Middle frontal gyrus (tissue), 1 donor: ENCODE data around the gene LRP1B.
"Not testable (repeated sequence)": the region's sequence is repeated elsewhere in the genome, so short reads cannot be mapped to it uniquely, and the experiment has no call there.

Experiments
- DNase-seq: peaks from one replicate; pipeline ENCODE4 v3.0.0-alpha.2; 2015; ENCODE audit warnings: low spot score; ENCODE audit errors: extremely low spot score

LRP1B gene

DNA sequence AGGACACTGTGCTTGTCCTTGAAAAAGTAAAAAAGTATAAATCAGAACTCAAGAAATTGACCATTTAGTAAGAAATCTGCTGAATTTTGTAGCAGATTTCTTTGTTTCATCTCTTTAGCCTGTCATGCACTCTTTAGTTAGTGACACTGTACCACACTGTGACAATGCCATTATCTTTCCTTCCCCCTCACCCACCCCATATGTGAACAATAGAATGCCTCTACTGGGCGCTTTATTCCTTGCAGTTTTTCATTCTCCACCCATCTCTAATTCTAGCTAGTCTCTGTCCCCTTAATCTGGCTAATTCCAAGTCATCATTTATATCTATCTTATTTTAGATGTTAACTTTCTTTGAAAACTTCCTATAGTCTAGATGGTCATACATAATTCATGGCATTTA lies 241.0 kb downstream of the LRP1B start:
- no peak for DNase-seq

DNA sequence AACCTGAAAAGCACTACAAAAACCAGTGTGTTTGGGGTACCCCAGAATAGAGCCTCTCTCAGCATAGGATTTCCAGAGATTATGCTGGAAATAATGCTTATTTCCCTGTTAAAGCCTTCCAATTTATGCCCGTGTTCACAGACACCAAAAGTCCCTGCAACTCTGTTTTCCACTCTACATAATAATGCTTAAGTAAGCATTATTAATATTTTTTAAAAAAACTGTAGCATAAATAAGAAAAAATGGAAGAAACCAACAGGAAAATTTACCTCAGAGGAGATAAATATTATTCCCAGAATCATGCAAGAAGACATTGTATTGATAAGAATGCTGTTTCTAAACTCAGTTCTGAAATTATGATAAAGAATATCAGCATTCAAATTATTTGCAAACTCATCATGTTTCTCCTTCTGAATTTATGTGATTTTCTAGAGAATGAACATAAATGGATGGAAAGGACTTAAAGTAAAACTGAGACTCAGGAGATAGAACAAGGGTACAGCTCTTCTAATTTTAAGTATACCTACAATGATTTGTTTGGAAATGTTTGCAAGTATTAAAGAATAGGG lies 241.7 kb downstream of the LRP1B start:
- DNase-seq, result no peak

DNA sequence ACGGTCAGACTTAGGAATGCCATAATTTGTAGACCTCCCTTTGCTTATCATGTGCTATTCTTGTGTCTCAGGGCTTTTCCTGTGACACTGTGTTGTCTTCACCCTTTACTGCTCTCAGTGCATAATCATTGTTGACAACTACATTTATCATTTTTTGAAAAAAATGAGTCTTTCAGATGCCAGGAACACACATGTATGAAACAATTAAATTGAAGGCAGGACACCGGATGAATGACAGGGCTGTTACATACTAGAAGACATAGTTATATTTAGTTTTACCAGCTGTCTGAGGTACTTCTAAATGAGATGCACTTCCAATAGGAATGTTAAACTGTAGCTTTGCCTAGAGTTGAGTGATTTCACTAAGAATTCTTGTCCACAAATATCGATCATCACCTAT lies 243.5 kb downstream of the LRP1B start:
- no peak for DNase-seq

DNA sequence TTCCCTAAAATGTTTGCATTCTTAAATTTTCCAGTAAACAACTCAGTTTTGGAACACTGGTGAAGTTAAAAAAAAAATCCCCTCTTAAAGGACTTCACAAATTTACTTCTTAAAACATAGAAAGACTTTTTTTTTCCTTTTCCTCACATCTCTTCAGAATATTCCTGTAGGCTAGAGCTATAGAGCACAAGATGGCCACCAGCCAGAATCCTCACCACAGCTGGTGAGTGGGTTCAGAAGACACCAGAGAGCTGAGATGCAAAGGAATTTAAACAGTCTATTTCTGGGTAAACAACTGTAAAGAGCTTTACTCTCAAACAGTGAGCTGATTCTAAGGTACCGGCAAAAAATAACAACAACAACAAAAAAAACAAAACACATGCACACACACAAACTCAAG lies 252.8 kb downstream of the LRP1B start:
- peak; percentile 71 for DNase-seq

DNA sequence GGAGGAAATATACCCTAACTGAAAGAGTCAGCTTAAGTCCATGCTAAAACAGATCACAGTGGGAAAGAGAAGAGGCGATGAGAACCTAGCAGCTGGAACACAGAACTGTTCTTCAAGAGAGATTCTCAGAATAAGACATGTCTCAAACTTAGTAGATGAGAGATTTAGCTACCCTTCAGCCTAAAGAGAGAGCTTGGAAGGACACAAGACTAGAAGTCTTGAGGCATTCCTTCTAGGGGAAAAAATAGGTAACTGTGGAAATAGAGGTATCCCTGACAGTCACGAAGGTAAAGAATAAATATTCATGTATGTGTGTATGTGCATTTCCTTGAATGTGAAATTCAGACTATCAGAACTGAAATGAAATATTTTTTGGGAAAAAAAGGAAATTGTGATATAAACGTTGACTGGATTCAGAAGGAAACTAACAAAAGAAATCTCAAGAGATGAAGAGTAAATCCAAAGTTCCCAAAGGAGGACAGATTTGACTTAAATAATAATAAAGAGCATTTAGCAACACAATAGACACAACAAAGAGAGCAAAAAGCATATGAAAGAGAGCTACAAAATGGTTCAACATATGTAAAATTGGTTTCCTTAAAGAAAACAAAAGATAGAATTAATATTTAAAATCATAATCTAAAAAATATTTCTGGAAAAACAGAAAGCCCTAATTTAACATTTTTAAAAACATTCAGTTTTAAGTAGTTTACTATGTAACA lies 258.7 kb downstream of the LRP1B start:
- DNase-seq, result no peak

DNA sequence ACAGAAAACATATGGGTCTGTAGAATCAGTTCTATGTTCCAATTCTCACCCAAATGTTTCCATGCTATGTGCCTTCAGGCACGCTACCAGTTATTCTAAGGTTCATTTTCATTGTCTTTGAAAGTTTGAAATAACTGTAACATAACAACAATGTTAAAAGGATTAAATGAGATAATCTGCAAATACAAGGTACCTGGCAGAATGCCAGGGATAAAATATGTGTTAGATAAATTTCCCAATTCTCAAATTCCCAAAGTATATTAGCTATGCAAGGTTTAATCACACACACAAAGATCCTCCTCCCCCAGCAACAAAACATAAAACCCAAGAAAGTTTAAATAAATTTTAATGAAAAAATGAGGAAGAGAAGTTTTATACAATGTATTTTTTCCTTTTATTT lies 261.2 kb downstream of the LRP1B start:
- no peak for DNase-seq

DNA sequence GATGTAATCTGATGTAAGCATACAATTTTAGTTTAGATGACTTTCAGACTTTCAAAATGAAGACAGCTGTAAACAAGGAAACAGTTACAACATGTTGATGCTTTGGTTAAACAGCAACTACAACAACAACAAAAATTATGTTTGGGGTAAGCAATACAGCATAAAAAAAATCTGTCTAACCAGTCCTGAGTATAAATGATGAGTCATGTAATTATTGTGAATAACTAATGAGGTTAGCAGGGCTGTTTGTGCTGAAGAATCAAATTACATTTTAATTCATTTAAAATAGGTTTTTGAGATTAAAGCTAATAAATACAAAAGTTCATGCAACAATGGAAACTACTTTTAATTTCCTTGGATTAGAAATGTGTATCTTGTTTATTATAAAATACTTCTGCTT lies 266.9 kb downstream of the LRP1B start:
- no peak for DNase-seq

DNA sequence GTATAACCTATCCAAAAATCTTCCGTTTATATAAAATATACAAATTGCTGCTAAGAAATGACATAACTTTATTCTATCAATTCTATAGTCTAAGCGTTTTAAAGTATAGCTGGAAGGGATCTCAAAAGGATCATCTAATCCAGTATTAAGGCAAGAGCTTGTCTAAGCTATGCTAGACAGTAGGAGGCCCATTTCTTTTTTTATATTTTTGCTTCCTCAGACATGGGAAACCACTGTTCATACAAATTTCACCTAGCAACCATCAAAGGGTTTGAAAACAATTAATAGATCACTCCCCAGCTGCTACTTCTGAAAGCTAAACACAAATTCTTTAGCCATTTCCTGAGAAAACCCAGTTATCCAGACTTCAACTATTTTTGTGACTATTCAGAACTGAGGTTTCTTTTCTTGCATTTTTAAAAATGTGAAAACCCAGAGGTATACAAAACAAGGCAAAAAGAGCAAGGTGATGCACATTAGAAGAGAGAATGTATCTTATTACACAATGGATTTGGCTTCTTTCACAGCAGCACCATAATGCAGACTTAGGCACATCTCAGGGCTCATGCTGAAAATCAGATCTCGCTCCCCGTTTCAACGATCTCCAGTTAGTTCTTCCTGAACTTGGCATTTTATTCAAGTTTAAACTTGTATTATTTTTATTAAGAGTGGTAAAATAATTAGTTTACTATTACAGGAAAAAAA lies 274.4 kb downstream of the LRP1B start:
- no peak for DNase-seq

DNA sequence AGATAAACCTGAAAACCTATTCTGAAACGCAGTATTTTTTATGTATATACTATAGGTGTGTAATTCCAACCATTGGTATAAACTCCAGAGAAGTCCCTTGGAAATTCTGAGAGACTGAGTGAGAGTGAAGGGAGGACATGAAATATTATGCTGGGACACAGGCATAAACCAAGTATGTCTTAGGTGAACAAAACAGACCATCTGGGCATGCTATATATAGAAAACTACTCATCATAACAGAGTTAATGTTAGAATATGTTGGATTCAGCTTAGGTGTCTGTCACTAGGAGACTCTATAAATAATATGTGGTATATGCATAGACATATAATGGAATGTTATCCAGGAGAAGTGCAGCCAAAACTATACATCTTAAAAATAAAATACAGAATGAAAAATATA lies 282.6 kb downstream of the LRP1B start:
- DNase-seq, result no peak

DNA sequence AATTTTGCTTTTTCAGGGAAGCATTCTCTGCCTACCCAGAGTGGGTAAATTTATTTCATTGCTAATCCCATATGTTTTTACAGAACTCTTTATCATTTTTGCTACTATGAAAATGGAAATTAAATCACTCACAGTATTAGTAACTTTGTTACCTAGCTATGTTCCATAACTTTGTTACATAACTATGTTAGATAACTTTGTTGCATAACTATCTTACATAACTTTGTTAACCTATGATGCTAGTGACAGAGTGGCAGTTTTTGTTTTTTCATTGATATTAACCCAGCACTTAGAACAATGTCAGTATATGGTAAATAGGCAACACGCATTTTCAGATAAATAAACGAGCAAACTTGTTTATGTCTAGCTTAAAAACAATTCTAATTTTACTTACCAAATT lies 286.6 kb downstream of the LRP1B start:
- no peak for DNase-seq

DNA sequence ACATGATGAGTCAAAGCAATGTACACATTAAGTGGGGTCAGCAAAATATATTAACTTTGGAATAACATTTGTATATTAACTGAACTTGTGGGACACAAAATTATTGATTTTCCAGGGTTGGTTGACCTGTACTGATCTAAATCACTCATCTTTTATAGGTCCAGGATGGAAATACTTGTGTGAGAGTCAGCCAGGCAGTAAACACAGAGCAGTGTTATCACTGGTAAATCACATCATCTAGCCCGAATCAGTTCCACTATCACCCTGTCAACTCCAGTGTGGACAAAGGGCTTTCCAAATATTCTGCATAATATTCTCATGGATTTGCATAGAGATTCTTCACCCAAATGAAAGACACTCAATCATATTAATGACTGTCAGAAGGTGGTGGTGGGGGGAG lies 295.7 kb downstream of the LRP1B start:
- no peak for DNase-seq

DNA sequence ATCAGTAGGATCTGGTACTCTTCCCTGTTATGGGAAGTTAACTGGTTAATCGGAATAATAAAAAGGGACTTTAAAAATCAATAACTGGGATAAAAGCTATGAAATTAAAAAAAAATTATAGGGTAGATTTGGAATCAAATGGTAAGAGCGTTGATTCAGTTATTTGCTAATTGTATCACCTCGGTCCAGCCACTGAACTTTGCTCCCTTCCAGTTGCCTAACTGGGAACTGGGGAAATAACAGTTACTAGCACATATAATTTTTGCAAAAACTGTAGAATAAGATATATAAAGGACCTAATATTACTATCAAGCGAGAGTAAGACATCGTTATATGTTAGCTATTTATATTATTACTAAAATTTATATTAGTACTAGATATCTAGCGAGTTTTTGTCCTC lies 302.1 kb downstream of the LRP1B start:
- no peak for DNase-seq

DNA sequence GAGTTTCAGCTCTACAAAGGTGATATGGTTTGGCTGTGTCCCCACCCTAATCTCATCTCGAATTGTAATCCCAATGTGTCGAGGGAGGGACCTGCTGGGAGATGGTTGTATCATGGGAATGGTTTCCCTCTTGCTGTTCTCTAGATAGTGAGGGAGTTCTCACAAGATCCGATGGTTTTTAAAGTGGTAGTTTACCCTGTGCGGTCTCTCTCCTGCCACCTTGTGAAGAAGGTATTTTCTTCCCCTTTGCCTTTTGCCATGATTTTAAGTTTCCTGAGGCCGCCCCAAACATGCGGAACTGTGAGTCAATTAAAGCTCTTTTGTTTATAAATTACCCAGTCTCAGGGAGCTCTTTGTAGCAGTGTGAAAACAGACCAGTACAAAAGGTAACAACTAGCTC lies 306.0 kb downstream of the LRP1B start:
- no peak for DNase-seq

DNA sequence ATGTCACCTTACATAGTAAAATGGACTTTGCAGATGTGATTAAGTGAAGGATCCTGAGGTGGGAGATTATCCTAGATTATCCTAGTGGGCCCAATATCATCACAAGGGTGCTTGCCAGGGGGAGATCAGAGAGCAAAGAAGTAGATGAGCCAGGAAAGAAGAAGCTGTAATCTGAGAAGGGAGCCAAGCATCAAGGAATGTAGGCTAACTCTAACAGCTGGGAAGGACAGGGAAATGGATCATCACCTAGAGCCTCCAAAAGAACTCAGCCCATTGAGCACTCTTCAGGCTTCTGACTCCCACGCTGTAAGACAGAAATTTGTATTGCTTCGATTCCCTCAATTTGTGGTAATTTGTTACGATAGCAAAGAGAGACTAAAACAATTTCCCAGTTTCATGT lies 309.9 kb downstream of the LRP1B start:
- DNase-seq, result no peak

DNA sequence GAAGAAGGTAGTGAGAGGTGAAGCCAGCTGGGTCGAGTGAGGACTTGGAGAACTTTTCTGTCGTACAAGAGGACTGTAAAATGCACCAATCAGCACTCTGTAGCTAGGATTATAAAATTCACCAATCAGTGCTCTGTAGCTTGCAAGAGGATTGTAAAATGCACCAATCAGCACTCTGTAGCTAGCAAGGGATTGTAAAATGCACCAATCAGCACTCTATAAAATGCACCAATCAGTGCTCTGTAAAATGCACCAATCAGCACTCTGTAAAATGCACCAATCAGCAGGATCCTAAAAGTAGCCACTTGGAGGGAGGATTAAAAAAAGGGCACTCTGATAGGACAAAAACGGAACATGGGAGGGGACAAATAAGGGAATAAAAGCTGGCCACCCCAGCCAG lies 315.5 kb downstream of the LRP1B start:
- not testable (repeated sequence) for DNase-seq

DNA sequence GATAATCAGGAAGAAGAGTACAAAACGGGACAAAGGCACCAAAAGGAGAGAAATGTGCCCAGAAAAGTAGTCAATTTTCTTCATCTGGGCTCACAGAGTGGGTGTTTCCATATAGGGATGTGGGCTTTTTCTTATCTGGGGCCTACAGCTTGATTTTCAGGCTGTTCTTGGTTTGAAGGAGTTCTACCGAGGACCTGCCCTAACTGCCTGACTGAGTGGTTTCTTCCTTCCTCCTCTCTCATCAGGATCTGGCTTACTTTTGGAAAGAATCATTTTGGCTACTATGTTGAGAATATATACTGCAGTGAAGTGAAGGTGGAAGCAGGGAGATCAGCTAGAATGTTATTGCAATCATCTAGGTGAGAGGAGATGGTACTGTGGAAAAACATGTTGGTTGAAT lies 316.7 kb downstream of the LRP1B start:
- no peak for DNase-seq

DNA sequence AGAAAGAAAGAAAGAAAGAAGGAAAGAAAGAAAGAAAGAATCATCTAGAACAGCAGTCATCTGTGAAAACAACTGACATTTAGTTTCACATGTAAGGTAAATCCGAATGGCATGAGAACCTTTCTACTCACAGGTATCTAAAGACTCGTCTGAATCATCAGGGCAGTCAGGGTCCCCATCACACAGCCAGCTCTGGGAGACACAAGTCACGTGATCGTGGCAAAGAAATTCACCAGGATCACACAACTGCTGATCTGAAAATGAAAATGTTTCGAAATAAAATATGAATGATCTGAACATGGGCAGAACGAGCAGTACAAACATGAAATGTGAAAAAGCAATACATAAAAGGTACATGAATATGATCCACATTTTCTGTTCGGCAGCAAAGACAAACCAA lies 320.7 kb downstream of the LRP1B start:
- no peak for DNase-seq

DNA sequence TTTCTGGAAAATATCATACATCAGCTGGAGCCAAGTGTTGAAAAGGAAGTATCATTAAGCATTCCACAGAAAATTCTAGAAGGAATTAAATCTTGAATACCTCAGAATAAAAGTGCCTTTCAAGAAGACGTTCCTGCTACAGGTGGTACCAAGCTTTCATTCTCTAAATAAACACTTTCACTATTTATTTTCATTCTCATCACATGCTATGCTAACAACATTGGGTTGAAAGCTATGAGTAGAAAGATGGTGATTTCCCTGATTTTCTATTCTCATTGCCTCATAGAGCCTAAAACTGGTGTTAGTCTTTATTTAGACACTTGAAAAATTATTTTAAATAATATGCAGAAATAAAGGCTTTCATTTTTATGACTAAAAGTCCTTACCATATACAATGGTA lies 324.7 kb downstream of the LRP1B start:
- DNase-seq, result no peak

DNA sequence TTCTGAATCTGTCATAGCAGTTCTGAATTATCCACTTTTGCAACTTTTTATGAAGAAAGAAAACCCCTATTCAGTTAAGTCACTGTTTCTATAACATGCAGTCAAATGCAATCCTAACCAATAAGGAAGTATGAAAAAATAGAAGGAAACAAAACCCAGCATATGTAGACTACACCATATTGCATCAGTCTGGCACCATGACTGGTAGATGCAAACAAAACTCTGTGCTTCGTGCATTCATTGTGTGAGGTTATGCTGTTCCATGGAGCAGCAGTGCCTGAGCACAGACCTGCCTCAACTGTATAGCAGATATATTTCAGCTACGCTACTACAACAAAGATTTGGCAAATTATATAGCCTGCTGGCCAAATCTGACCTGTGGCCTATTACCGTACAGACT lies 325.5 kb downstream of the LRP1B start:
- no peak for DNase-seq

DNA sequence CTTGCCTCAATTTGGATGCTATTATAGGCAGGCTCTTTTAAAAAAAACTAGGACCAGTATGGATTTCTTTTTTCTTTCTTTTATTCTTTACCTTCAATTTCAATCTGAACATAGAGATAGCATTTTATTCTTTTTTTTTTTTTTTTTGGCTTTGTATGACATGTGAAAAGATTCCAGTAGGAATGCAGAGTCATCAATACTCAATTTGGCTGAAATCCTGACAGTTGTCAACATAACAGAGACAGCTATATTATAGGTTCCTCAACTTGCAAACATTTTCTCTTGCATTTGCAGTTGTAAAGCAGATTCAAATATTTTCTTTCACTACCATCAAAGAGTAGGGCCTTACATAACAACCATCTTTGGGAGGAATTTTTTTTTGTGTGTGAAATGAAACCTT lies 334.4 kb downstream of the LRP1B start:
- DNase-seq, result no peak

DNA sequence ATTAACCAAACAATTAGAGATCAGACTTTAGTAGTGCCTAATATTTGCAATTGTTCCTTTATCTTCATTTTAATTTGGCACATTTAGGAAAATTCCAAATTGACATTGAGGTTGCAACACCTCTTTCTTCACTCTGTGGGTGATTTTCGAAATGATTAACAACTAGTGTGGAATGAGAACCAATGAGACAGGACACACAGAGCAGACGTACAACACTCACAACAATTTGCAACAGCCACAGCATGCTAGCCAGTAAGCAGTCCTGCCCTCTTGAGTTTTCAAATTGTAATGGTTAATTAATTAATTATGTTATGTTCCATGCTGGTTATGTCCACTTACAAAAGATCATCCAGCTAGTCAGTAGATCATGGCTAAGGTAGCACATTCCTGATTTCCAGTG lies 339.3 kb downstream of the LRP1B start:
- DNase-seq, result no peak

DNA sequence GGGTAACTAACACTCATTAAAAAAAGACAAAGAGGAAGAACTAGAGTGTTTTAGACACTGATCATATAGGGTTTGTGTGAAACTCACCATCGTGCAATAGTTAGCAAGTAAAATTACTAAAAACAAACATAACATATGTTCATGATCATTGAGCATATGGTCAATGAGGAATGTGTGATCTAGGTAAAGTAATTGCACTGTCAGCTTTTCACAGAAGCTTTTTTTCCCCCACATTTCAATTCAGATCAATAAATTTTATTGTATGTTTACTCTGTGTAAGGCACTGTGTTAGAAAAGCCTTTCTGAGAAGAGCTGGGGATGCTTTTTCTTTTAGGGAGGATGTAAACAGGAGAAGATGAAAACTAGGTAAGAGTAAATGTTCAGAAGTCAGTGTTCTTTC lies 348.2 kb downstream of the LRP1B start:
- no peak for DNase-seq

DNA sequence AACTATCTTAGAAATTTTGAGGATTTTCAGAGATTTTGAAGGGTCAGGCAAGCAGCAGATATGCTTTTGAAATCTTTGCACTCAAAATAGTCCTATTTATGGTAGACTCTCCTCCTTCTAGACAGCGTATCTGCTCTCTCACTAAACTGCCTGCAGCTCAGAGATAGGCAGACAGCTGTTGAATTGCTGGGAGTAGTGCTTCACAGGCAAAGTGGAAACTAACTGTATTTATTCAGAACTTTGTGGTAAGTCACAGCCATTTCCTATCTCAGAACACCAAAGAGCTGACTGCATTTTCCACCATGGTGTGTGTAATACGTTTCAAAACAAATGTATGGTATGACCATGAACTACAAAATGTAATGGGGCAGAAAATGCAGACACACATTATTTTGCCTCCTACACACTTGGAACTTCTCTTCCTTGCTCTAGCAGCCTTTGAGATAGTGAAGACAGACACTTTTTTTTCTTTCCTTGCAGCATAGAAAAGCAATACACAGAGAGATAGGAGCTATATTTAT lies 352.4 kb downstream of the LRP1B start:
- no peak for DNase-seq
